Hematopoietic multipotent progenitor cell (in vitro differentiated cells): Measurements from ENCODE around the gene SENP8. TPM values are rescaled to one million over a fixed set of nuclear protein-coding genes. Genes with fewer than 3 reads are reported as not detected.
A peak's percentile ranks its signal among the peaks of the same experiment; 100 is the strongest.
"Not testable (repeated sequence)": the region's sequence is repeated elsewhere in the genome, so short reads cannot be mapped to it uniquely, and the experiment has no call there.

Source experiments
- DNase-seq, 3 donors: peaks; one replicate each; pipeline ENCODE4 v3.0.0-alpha.2; 2011 to 2015; ENCODE audit warnings: low read depth in 2 of 3, low spot score in 2 of 3
- total RNA-seq: library from RNA; depleted of rRNA; stranded (reverse); fragments of >200 nt; gene quantifications from one replicate; pipeline ENCODE4 v1.2.3, GENCODE V29; 2012

Gene SENP8
- total RNA-seq, result 0.81 TPM

- peak; percentile 98 to 99 (median 99) for DNase-seq
Observed at GRCh38 chr15:72118017-72118978, at the start of gene SENP8, which contains the start of gene MYO9A. Gene SENP8 (plus strand): TSS chr15:72118403. CDS start chr15:72139624, 21,221 bp downstream. Gene MYO9A (minus strand): TSS chr15:72118150. CDS start chr15:72046563, 71,587 bp downstream.

- no peak for DNase-seq
Observed at GRCh38 chr15:72068856-72069255, 49.3 kb upstream of the SENP8 start.

GRCh38 chr15:72070817-72071447 is 47.3 kb upstream of the SENP8 start:
- no peak for DNase-seq

GRCh38 chr15:72071448-72071825 is 46.8 kb upstream of the SENP8 start:
- not testable (repeated sequence) for DNase-seq

- no peak for DNase-seq
Observed at GRCh38 chr15:72074335-72075060, 43.7 kb upstream of the SENP8 start.

GRCh38 chr15:72077950-72078349 is 40.3 kb upstream of the SENP8 start:
- no peak for DNase-seq

- no peak for DNase-seq
Observed at GRCh38 chr15:72078887-72079286, 39.3 kb upstream of the SENP8 start.

GRCh38 chr15:72082176-72082575 is 36.0 kb upstream of the SENP8 start:
- DNase-seq, result no peak

GRCh38 chr15:72086010-72086697 is 32.0 kb upstream of the SENP8 start:
- DNase-seq, result no peak

- DNase-seq, result no peak
Observed at GRCh38 chr15:72086920-72087648, 31.1 kb upstream of the SENP8 start.

GRCh38 chr15:72092006-72092405 is 26.2 kb upstream of the SENP8 start:
- DNase-seq, result no peak

GRCh38 chr15:72092691-72093090 is 25.5 kb upstream of the SENP8 start:
- DNase-seq, result no peak

GRCh38 chr15:72096796-72097195 is 21.4 kb upstream of the SENP8 start:
- DNase-seq, result no peak

GRCh38 chr15:72098040-72098439 is 20.2 kb upstream of the SENP8 start:
- no peak for DNase-seq

GRCh38 chr15:72099155-72099554 is 19.0 kb upstream of the SENP8 start:
- no peak for DNase-seq

- not testable (repeated sequence) for DNase-seq
Observed at GRCh38 chr15:72100551-72100950, 17.7 kb upstream of the SENP8 start.

- no peak for DNase-seq
Observed at GRCh38 chr15:72105111-72105510, 13.1 kb upstream of the SENP8 start.

- no peak for DNase-seq
Observed at GRCh38 chr15:72106068-72106467, 12.1 kb upstream of the SENP8 start.

GRCh38 chr15:72110355-72110754 is 7.8 kb upstream of the SENP8 start:
- no peak for DNase-seq

GRCh38 chr15:72112116-72112515 is 6.1 kb upstream of the SENP8 start:
- DNase-seq, result no peak
